Activated CD4-positive, CD25-positive, alpha-beta regulatory T cell treated with anti-CD3 and anti-CD28 coated beads, Interleukin-2, amount 50 U/mL, for 16 hours (primary cell): ENCODE results near the gene STX1A.

ENCODE experiments used
- DNase-seq: peaks from one replicate; pipeline ENCODE4 v3.0.0-alpha.2; 2020; ENCODE audit warnings: low read depth, low spot score

The STX1A gene

GRCh38 chr7:73708961-73709549 is 10.4 kb downstream of the STX1A start:
- no peak for DNase-seq

DNA sequence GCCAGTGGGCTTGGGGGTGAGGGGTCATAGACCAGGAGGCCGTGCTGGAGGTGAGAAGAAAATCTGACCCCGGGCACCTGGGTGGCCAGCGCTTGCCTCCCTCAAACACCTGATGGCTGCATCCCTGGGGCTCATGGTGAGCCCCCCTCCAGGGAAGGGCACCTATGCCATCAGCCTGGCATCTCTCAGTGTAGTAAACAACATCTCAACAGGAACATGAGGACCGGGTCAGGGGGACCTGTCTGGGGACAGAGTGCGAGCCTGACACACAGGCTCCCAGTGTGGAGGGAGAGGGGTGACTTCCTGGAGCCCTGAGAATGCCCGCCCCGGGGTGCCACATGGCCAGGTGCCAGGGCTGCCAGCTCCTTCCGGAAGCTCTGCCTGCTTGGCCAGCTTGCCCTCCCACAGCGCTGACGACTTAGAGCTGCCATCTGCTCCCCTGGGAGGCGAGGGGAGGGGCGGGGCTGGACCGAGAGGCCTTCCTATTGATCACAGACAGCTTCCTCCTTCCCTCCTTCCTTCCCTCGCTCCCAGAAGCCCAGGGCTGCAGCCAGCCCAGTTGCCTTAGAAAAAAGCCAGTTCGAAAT is 12.3 kb downstream of the STX1A start:
- no peak for DNase-seq

DNA sequence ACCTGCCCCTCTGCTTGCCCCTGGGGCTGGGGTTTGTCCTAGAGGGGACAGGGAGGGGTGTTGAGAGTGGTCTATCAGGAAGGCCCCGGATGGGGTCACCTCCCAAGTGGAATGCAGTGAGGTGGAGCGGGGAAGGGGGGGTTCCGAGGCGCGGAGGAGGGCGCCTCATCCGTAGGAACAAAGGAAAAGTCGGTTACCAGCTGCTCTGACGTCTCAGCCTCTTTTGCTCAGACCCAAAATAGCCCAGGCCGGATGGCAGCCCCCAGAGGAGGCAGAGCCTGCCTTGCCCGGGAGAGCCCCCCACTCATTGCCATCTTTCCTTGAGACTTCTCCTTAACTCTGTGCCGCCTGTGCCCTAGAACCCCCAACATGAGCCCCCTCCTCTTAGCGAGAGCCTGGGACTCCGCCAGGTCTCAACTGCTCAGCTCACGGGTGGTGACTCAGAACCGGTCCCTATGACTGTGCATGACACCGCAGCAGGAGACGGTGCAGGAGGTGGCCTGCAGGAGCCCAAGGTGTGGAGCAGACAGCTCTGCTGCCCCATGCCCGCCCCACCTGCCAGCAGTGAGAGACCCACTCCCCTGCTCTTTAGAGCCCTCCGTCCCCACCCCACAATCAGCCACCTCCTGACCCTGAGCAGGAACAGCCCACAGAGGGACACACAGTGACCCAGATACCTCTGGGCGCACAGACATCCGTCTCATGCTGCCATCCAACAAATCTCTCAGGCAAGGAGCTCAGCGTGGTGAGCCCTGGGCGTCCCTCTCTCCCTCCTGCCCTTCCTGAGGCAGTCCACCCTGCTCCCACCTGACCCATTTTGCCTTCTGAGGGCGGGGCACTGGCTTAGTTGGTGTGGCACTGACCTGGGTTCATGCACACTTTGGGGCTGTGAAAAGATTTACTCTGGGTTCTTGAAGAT is 13.1 kb downstream of the STX1A start:
- DNase-seq: no peak

DNA sequence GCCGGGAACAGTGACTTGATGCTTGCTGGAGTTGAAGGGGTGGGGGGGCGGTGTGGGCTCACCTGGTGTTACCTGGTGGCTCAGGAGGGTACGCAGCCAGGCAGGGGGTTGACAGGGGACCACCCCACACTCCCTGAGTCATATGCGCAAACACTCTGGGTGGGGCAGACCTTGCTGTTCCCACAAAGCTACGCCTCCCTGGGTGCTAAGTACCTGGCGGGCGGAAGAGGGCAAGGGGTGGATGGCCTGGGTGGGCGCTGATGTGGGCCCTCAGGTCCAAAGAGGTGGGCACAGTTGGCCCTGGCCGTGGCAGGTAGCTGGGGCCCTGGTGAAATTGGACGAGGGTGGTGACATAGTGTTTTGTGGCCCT is 13.9 kb downstream of the STX1A start:
- no peak for DNase-seq

DNA sequence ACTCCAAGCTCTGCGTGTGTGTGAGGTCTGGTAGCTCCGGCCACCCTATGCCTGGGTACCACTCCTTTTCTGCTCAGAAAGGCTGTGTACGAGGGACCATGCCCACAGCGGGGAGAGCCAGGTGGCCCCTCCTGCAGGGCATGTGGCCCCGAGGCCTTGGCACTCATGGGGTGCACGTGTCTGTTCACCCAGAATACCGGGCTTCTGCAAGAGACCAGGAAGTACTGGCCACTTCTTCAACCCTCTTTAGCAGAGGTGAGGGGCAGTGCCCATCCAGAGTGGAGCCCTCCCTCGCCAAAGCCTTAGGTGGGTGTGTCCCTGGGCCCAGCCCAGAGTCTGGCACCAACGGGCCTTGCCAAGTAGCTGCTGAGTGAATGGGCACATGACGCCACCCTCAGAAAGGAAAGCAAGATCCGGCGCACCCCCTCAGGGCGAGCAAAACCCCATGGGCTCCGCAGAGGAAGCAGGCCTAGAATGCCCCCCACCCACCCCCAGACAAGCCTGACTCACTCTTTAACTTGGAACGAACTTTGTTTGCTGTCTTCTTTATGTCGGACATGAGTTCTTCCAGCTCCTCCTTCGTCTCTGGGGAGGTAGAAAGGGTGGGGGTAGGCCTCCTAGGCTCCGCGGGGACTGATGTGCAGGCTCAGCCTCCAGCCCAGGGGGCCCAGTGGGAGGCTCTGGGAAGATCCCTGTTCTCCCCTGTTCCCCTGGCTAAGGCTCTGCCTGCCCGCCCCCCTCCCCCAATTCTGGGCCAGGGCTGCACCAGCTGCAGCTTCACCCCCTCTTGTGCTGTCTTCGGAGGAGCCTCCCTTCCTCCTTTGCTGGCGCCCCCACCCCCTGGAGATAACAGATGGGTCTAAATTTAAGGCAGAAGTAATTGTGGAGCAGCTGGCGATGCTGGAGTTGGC is 14.6 kb downstream of the STX1A start:
- no peak for DNase-seq

DNA sequence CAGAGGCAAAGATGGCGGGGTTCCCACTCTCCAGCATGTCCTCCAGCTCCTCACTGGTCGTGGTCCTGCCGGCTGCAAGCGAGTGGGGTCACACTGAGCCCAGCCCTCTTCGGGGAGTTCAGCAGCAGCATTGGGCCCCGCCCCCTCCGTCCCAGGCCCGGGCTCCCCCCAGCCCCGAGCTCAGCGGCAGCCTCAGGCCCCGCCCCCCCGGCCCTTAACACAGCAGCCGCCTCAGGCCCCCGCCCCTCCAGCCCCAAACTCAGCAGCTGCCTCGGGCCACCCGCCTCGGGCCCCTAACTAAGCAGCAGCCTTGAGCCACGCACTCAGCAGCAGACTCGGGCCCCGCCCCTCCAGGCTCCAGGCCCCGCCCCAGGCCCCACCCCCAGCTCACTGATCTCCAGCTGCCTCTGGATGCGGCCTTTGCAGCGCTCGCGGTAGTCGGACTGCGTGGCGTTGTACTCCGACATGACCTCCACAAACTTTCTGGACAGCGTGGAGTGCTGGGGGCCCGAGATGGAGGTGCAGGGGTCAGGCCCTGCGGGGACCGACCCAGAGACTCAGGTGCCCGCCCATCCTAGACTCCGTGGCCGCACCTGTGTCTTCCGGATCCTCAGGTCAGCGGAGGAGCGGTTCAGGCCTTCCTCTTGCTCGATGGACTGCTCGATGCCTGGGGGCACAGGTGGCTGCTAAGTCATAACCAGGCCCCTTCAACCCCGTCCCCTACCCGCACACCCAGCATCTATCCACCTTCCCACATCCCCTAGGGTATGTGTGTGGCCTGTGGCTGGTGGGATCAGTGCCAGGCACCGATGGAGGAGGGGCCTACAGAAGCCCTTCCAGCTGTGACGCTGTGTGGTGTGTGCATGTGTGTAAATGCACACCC is 15.5 kb downstream of the STX1A start:
- no peak for DNase-seq

- DNase-seq: no peak
Measured at GRCh38 chr7:73703225-73703624, 16.2 kb downstream of the STX1A start.

GRCh38 chr7:73702665-73703064 is 16.8 kb downstream of the STX1A start:
- no peak for DNase-seq

GRCh38 chr7:73702226-73702625 is 17.2 kb downstream of the STX1A start:
- no peak for DNase-seq

DNA sequence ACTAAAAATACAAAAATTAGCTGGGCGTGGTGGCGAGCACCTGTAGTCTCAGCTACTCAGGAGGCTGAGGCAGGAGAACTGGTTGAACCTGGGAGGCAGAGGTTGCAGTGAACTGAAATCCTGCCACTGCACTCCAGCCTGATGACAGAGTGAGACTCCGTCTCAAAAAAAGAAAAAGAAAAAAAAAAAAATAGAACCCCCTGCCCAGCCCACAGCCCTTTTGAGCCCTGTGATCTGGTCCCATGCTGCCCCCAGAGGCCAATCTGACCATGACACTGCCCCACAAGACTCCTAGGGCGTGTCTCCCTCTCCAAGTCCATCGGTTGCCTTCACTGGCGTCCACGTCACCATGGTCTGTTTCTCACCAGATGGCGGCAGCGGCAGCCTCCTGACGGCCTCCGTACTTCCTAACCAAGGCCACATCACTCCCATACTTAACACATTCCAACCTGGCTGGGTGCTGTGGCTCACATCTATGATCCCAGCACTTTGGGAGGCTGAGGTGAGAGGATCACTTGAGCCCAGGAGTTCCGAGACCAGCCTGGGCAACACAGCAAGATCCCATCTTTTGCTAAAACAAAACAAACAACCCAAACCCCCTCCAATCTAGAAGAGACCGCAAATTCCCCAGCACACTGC is 18.0 kb downstream of the STX1A start:
- DNase-seq: no peak

DNA sequence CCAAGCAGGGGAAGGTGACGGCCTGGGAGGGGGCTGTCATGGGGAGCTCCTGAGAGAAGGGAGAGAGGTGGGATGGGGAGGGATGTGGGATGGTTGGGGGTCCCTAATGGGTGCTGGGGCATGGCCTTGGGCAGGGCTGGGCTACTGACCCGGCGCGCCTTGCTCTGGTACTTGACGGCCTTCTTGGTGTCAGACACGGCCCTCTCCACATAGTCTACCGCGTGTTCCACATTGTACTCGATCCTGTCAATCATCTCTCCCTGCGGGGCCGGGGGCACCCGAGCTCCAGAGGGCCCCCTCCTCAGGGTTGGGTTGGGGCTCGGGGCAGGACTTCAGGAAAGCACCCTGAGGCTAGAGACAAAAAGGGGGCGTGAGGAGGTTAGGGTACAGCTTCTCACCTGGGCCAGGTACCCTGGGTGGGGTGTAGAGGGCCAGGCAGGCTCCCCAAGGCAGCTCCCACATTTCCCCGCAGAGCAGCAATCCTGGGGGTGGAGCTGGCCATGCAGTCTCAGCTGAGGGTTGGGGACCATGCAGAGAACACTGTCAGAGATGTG is 18.8 kb downstream of the STX1A start:
- DNase-seq: no peak

DNA sequence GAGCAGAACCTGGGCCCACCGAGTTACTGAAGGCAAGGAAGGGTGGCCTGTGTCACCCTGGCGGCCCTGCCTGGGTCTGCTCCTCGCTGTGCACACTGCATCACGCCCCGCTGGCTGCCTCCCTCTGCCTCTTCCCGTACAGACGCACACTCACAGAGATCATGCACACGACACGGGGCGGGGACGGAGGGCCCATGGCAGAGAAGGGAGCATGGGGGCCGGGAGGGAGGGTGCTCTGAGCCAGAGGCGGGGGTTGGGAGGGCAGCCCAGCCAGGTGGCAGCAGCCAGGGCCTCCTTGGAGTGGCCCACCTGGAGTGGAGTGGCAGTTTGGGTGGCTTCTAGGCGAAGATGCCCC is 19.4 kb downstream of the STX1A start:
- no peak for DNase-seq

DNA sequence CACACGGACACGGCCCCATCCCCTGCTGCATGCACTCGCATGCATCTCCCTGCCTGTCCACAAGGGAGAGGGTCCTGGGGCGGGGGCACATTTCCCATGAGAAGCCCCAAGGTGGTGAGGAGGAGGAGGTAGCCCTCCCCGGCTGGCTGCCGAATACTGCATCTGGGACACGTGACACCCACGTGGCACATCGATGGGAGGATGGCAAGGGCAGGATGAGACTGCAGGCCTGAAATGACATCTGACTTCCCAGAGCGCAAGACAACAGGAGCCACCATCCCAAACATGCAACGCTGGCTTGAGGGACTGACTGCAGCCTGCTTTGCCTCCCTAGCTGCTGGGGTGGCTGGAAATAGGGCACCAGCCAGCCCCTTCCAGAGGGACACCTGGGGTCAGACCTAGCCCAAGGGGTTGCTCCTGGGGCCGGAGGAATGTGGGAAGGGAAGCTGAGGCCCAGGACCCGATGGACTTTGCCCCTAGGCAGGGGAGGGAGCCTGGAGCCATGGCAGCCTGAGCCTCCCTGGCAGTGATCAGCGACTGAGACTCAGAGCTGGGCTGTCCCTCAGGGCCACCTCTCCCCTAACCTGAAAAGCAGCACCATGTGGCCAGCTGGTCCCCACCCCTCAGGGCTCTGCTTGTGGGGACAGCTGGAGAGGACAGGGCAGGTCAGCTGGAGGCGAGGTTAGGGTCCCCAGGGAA is 19.9 kb downstream of the STX1A start:
- no peak for DNase-seq

DNA sequence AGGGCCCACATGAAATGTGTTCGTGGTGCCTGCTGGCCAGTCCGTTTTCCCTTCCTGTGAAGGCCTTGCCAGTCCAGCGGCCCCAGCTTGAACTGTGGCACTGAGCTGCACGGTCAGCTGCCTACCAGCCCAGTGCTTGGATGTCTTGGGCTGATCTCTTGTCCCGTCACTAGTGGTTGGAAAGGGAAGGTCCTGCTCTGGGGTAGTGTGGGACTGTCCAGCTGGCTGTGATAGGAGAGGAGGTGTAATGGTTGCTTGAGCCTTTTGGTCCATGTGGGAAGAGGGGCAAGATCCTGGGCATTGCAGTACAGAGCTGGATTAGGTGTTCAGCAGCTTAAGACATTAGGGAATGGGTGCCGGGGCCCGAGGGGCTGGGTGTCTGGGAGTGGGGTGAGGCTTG is 21.1 kb downstream of the STX1A start:
- no peak for DNase-seq

DNA sequence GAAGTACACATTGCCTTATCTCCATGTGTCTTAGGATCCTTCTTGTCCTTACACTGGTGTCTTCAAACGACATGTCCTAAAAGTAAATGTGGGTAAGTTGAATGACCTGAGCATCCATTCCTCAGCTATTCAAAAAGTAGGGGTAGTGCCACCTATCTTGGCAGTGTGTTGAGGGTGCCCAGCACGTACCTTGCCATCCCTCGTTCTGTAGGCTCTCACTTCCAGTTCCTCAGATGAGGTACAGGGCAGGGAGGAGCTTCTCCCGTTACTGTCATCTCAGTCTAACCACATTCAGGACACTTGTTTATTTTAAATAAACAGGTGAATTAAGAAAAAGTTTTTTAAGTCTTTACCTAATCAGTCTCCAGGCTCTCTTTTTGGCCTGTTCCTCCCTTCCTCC is 23.1 kb downstream of the STX1A start:
- no peak for DNase-seq

- no peak for DNase-seq
Measured at GRCh38 chr7:73690646-73691045, 28.8 kb downstream of the STX1A start.

GRCh38 chr7:73688288-73688687 is 31.2 kb downstream of the STX1A start:
- DNase-seq: no peak

GRCh38 chr7:73685311-73685710 is 34.2 kb downstream of the STX1A start:
- DNase-seq: no peak
